Measurements from ENCODE around the gene PPP1R1B. TPM values are rescaled to one million over a fixed set of nuclear protein-coding genes. Genes with fewer than 3 reads are reported as not detected.
"Not testable (repeated sequence)": the region's sequence is repeated elsewhere in the genome, so short reads cannot be mapped to it uniquely, and the experiment has no call there.

PPP1R1B gene
- total RNA-seq (2014; rRNA removed; shearing (Covaris generic); ENCODE audit: low replicate concordance), result not detected in 2 replicates

GRCh38 chr17:39626171-39627046 lies at the start of gene PPP1R1B:
PPP1R1B (plus strand) TSS chr17:39626952; CDS start chr17:39627393, 441 bp downstream.
- Histone ChIP-seq H3K9me3 (ENCODE audit: low read length) (no peaks in the 10 kb centered on the region), H3K4me3 (ENCODE audit: low read length) (no peak within 1 kb of the TSS), H3K4me1 (ENCODE audit: low read length) (peaks cover 47% of the 10 kb centered on the region), H3K79me2 (ENCODE audit: low read length) (no peaks in the 10 kb centered on the region), H3K36me3 (ENCODE audit: insufficient read depth, low read length) (no peaks in the 10 kb centered on the region), H3K9ac (ENCODE audit: low read length) (no peak within 1 kb of the TSS), H2AFZ (ENCODE audit: low read length) (no peak within 1 kb of the TSS), H3K27me3 (ENCODE audit: low read length) (no peaks in the 10 kb centered on the region), H3K4me2 (ENCODE audit: low read depth, low read length, poor library complexity, severe bottlenecking) (no peak within 1 kb of the TSS), H4K20me1 (ENCODE audit: insufficient read depth, low read depth, low read length) (no peaks in the 10 kb centered on the region), H3K9me2 (replicated peaks; ENCODE audit: insufficient read depth, low read length) (no peaks in the 10 kb centered on the region), H3K27ac (ENCODE audit: low read length) (no peak within 1 kb of the TSS)
- DNase-seq, result no peak

- Histone ChIP-seq H3K79me2 (ENCODE audit: low read length) (no peaks in the 10 kb centered on the region), H3K9me3 (ENCODE audit: low read length) (no peaks in the 10 kb centered on the region), H3K4me3 (ENCODE audit: low read length) (no peak overlapping the region), H3K27me3 (ENCODE audit: low read length) (no peaks in the 10 kb centered on the region), H3K4me1 (ENCODE audit: low read length) (peaks cover 16% of the 10 kb centered on the region), H3K36me3 (ENCODE audit: insufficient read depth, low read length) (no peaks in the 10 kb centered on the region), H3K4me2 (ENCODE audit: low read depth, low read length, poor library complexity, severe bottlenecking) (no peak overlapping the region), H4K20me1 (ENCODE audit: insufficient read depth, low read depth, low read length) (no peaks in the 10 kb centered on the region), H2AFZ (ENCODE audit: low read length) (no peak overlapping the region), H3K9me2 (replicated peaks; ENCODE audit: insufficient read depth, low read length) (no peaks in the 10 kb centered on the region), H3K9ac (ENCODE audit: low read length) (no peak overlapping the region), H3K27ac (ENCODE audit: low read length) (no peak overlapping the region)
- DNase-seq, result no peak
Measured at GRCh38 chr17:39578272-39578671, 48.5 kb upstream of the PPP1R1B start.

- H3K36me3 ChIP-seq (ENCODE audit: insufficient read depth, low read length), result no peaks in the 10 kb centered on the region
- no peaks in the 10 kb centered on the region for H3K79me2 ChIP-seq (ENCODE audit: low read length)
- H3K9me2 ChIP-seq (replicated peaks; ENCODE audit: insufficient read depth, low read length), result no peaks in the 10 kb centered on the region
- H3K4me3 ChIP-seq (ENCODE audit: low read length), result no peak overlapping the region
- H3K9ac ChIP-seq (ENCODE audit: low read length), result no peak overlapping the region
- H3K9me3 ChIP-seq (ENCODE audit: low read length), result no peaks in the 10 kb centered on the region
- no peak overlapping the region for H3K27ac ChIP-seq (ENCODE audit: low read length)
- no peaks in the 10 kb centered on the region for H4K20me1 ChIP-seq (ENCODE audit: insufficient read depth, low read depth, low read length)
- no peak overlapping the region for H3K4me2 ChIP-seq (ENCODE audit: low read depth, low read length, poor library complexity, severe bottlenecking)
- no peak for DNase-seq
- peaks cover 9% of the 10 kb centered on the region for H3K4me1 ChIP-seq (ENCODE audit: low read length)
- no peaks in the 10 kb centered on the region for H3K27me3 ChIP-seq (ENCODE audit: low read length)
- no peak overlapping the region for H2AFZ ChIP-seq (ENCODE audit: low read length)
Measured at GRCh38 chr17:39579318-39580081, 47.3 kb upstream of the PPP1R1B start.

- no peaks in the 10 kb centered on the region for H3K36me3 ChIP-seq (ENCODE audit: insufficient read depth, low read length)
- no peak overlapping the region for H3K9ac ChIP-seq (ENCODE audit: low read length)
- DNase-seq, result no peak
- H3K9me2 ChIP-seq (replicated peaks; ENCODE audit: insufficient read depth, low read length), result no peaks in the 10 kb centered on the region
- H3K4me3 ChIP-seq (ENCODE audit: low read length), result no peak overlapping the region
- no peak overlapping the region for H3K4me2 ChIP-seq (ENCODE audit: low read depth, low read length, poor library complexity, severe bottlenecking)
- no peak overlapping the region for H2AFZ ChIP-seq (ENCODE audit: low read length)
- no peak overlapping the region for H3K27ac ChIP-seq (ENCODE audit: low read length)
- no peaks in the 10 kb centered on the region for H3K9me3 ChIP-seq (ENCODE audit: low read length)
- H4K20me1 ChIP-seq (ENCODE audit: insufficient read depth, low read depth, low read length), result no peaks in the 10 kb centered on the region
- peaks cover 9% of the 10 kb centered on the region for H3K4me1 ChIP-seq (ENCODE audit: low read length)
- no peaks in the 10 kb centered on the region for H3K27me3 ChIP-seq (ENCODE audit: low read length)
- no peaks in the 10 kb centered on the region for H3K79me2 ChIP-seq (ENCODE audit: low read length)
Measured at GRCh38 chr17:39580082-39580468, 46.7 kb upstream of the PPP1R1B start.

GRCh38 chr17:39581071-39581758 lies 45.5 kb upstream of the PPP1R1B start:
- DNase-seq, result no peak
- Histone ChIP-seq H3K36me3 (ENCODE audit: insufficient read depth, low read length) (no peaks in the 10 kb centered on the region), H3K4me3 (ENCODE audit: low read length) (no peak overlapping the region), H3K4me2 (ENCODE audit: low read depth, low read length, poor library complexity, severe bottlenecking) (no peak overlapping the region), H4K20me1 (ENCODE audit: insufficient read depth, low read depth, low read length) (no peaks in the 10 kb centered on the region), H3K9me2 (replicated peaks; ENCODE audit: insufficient read depth, low read length) (no peaks in the 10 kb centered on the region), H3K9me3 (ENCODE audit: low read length) (no peaks in the 10 kb centered on the region), H2AFZ (ENCODE audit: low read length) (no peak overlapping the region), H3K4me1 (ENCODE audit: low read length) (peaks cover 4% of the 10 kb centered on the region), H3K9ac (ENCODE audit: low read length) (no peak overlapping the region), H3K27ac (ENCODE audit: low read length) (no peak overlapping the region), H3K79me2 (ENCODE audit: low read length) (no peaks in the 10 kb centered on the region), H3K27me3 (ENCODE audit: low read length) (no peaks in the 10 kb centered on the region)

GRCh38 chr17:39581759-39582085 lies 45.0 kb upstream of the PPP1R1B start:
- H3K9me2 ChIP-seq (replicated peaks; ENCODE audit: insufficient read depth, low read length), result no peaks in the 10 kb centered on the region
- H3K9me3 ChIP-seq (ENCODE audit: low read length), result no peaks in the 10 kb centered on the region
- H4K20me1 ChIP-seq (ENCODE audit: insufficient read depth, low read depth, low read length), result no peaks in the 10 kb centered on the region
- DNase-seq, result no peak
- no peak overlapping the region for H3K4me2 ChIP-seq (ENCODE audit: low read depth, low read length, poor library complexity, severe bottlenecking)
- H3K27ac ChIP-seq (ENCODE audit: low read length), result no peak overlapping the region
- H3K79me2 ChIP-seq (ENCODE audit: low read length), result no peaks in the 10 kb centered on the region
- H3K27me3 ChIP-seq (ENCODE audit: low read length), result no peaks in the 10 kb centered on the region
- H3K4me1 ChIP-seq (ENCODE audit: low read length), result no peaks in the 10 kb centered on the region
- H3K36me3 ChIP-seq (ENCODE audit: insufficient read depth, low read length), result no peaks in the 10 kb centered on the region
- no peak overlapping the region for H2AFZ ChIP-seq (ENCODE audit: low read length)
- H3K9ac ChIP-seq (ENCODE audit: low read length), result no peak overlapping the region
- H3K4me3 ChIP-seq (ENCODE audit: low read length), result no peak overlapping the region

- Histone ChIP-seq H3K9me2 (replicated peaks; ENCODE audit: insufficient read depth, low read length) (no peaks in the 10 kb centered on the region), H2AFZ (ENCODE audit: low read length) (no peak overlapping the region), H3K4me2 (ENCODE audit: low read depth, low read length, poor library complexity, severe bottlenecking) (no peak overlapping the region), H3K36me3 (ENCODE audit: insufficient read depth, low read length) (no peaks in the 10 kb centered on the region), H4K20me1 (ENCODE audit: insufficient read depth, low read depth, low read length) (no peaks in the 10 kb centered on the region), H3K4me3 (ENCODE audit: low read length) (no peak overlapping the region), H3K79me2 (ENCODE audit: low read length) (no peaks in the 10 kb centered on the region), H3K27ac (ENCODE audit: low read length) (no peak overlapping the region), H3K9me3 (ENCODE audit: low read length) (no peaks in the 10 kb centered on the region), H3K4me1 (ENCODE audit: low read length) (no peaks in the 10 kb centered on the region), H3K9ac (ENCODE audit: low read length) (no peak overlapping the region), H3K27me3 (ENCODE audit: low read length) (no peaks in the 10 kb centered on the region)
- DNase-seq, result no peak
Measured at GRCh38 chr17:39582658-39583057, 44.1 kb upstream of the PPP1R1B start.

- not testable (repeated sequence) for H3K4me1 ChIP-seq (ENCODE audit: low read length); H3K9me3 ChIP-seq (ENCODE audit: low read length); H3K79me2 ChIP-seq (ENCODE audit: low read length); H3K9me2 ChIP-seq (replicated peaks; ENCODE audit: insufficient read depth, low read length); H3K27ac ChIP-seq (ENCODE audit: low read length); H4K20me1 ChIP-seq (ENCODE audit: insufficient read depth, low read depth, low read length); H2AFZ ChIP-seq (ENCODE audit: low read length); H3K9ac ChIP-seq (ENCODE audit: low read length); H3K4me2 ChIP-seq (ENCODE audit: low read depth, low read length, poor library complexity, severe bottlenecking); H3K36me3 ChIP-seq (ENCODE audit: insufficient read depth, low read length); H3K4me3 ChIP-seq (ENCODE audit: low read length); H3K27me3 ChIP-seq (ENCODE audit: low read length); DNase-seq
Measured at GRCh38 chr17:39590180-39590579, 36.6 kb upstream of the PPP1R1B start.
